Measurements from ENCODE around the gene TTLL12. TPM values are rescaled to one million over a fixed set of nuclear protein-coding genes. Genes with fewer than 3 reads are reported as not detected.

Gene TTLL12
- total and polyA plus RNA-seq, 2 of the 8 experiments (the other 6 are each of a cell fraction or from before 2014, with no cell fraction given): 101 to 124 TPM

DNA sequence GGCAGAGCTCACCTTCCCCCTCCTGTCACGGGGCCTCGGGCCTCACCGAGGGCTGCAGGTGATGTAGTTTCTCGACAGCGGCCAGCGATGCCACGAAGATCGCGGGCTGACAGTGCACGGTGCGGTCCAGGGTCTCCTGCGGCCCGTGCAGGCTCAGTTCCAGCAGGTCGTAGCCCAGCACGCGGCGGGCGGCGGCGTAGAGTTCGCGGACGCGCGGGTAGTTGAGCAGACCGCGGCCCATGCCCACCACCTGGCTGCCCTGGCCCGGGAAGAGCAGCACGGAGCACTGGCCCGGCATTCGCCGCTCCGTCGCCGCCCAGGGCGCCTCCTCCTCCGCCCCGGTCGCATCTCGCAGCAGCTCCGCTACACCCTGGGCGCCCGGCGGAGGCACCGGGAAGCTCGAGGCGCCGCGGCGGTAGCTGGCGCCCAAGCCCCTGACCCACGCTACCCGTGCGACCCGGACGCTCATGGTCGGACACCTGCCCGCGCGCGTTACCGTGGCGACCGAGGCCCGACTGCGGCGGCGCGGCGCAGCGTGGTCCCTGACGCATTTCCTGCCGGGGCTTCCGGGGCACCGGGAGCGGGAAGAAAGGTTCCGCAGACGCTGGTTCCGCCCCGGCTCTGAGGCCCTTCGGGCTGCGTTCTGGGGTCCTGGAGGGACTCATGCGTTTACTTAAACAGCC lies 43.9 kb downstream of the TTLL12 start, which contains the start of gene MCAT (continued):
- TF ChIP-seq SIN3A (conservative IDR thresholded peaks at IDR 0.05 in 1 of 2, IDR thresholded peaks at IDR 0.05 in 1 of 2; ENCODE audit: low read depth in 1 of 2, low read length in 2 of 2) (peak; percentile 59 to 84; a peak in 1 of 4 replicates), TEAD4 (IDR thresholded peaks at IDR 0.05; ENCODE audit: low read depth, low read length) (no peak)
